ENCODE measurements around the gene PNPLA5.
A peak's percentile ranks its signal among the peaks of the same experiment; 100 is the strongest.

PNPLA5 gene

GRCh38 chr22:43835736-43836135 is 56.1 kb downstream of the PNPLA5 start:
- no peak for DNase-seq

GRCh38 chr22:43835166-43835565 is 56.6 kb downstream of the PNPLA5 start:
- DNase-seq = no peak

- DNase-seq = no peak
Observed at GRCh38 chr22:43833286-43834240, 58.2 kb downstream of the PNPLA5 start.

GRCh38 chr22:43832393-43833265 is 59.2 kb downstream of the PNPLA5 start:
- no peak for DNase-seq

- DNase-seq = no peak
Observed at GRCh38 chr22:43831561-43832392, 60.0 kb downstream of the PNPLA5 start.

- DNase-seq = no peak
Observed at GRCh38 chr22:43830931-43831560, 60.8 kb downstream of the PNPLA5 start.

- peak; percentile 34 for DNase-seq
Observed at GRCh38 chr22:43829904-43830851, 61.6 kb downstream of the PNPLA5 start.

Measured in DMS79 treated with DMSO at 0.1 percent for 48 hours (cell line).